Activated CD8-positive, alpha-beta memory T cell treated with anti-CD3 and anti-CD28 coated beads, Interleukin-2, amount 10 ng/mL, durations not matched to agents 7 days and 5 days (primary cell): ENCODE data around the gene PPP1R7. TPM values are rescaled to one million over a fixed set of nuclear protein-coding genes. Genes with fewer than 3 reads are reported as not detected.

Source experiments
- ATAC-seq: fragments of 150-1000 bp; cut with Tn5 transposase; one replicate; pipeline ENCODE4 v1.10.0; 2021; ENCODE audit warnings: moderate library complexity
- CTCF ChIA-PET: fragments of 350-600 bp; sonication (Branson Sonifier 250); formaldehyde crosslinking; loops from one replicate; lab custom pipeline; 2021; ENCODE audit warnings: antibody characterized with exemption; lab: Charles Lee
- DNase-seq: peaks from one replicate; pipeline ENCODE4 v3.0.0-alpha.2; 2020
- H3K27ac Mint-ChIP-seq: one replicate; pipeline ENCODE4 v1.8.0; 2021; ENCODE audit warnings: mild to moderate bottlenecking, mixed read lengths
- H3K27me3 Mint-ChIP-seq: one replicate; pipeline ENCODE4 v1.8.0; 2021; ENCODE audit warnings: mixed read lengths
- H3K36me3 Mint-ChIP-seq: one replicate; pipeline ENCODE4 v1.8.0; 2021; ENCODE audit warnings: mild to moderate bottlenecking, mixed read lengths
- H3K4me1 Mint-ChIP-seq: one replicate; pipeline ENCODE4 v1.8.0; 2021; ENCODE audit warnings: mixed read lengths
- H3K4me3 Mint-ChIP-seq: one replicate; pipeline ENCODE4 v1.8.0; 2021; ENCODE audit warnings: mild to moderate bottlenecking, moderate library complexity, mixed read lengths
- H3K9me3 Mint-ChIP-seq: one replicate; pipeline ENCODE4 v1.8.0; 2022; ENCODE audit warnings: low read depth, mixed read lengths
- total RNA-seq, 2 experiments: library from RNA; stranded (reverse); gene quantifications; one replicate each; pipeline ENCODE4 v1.2.3, GENCODE V29; 2021

PPP1R7 gene
- total RNA-seq, 2 experiments from 2014 or later = 86.4 to 99.5 TPM

GRCh38 chr2:241225545-241225944, 75.3 kb downstream of the PPP1R7 start:
- DNase-seq (no peak), ATAC-seq (no peak)
- H3K36me3 Mint-ChIP-seq = peaks cover 19% of the 10 kb centered on the region
- H3K4me1 Mint-ChIP-seq = peaks cover 9% of the 10 kb centered on the region
- H3K27ac Mint-ChIP-seq = no peak overlapping the region
- H3K4me3 Mint-ChIP-seq = no peak overlapping the region
- H3K27me3 Mint-ChIP-seq = no peaks in the 10 kb centered on the region
- CTCF ChIA-PET = no interaction called here
- H3K9me3 Mint-ChIP-seq = no peaks in the 10 kb centered on the region

- ATAC-seq = no peak
- peaks cover 20% of the 10 kb centered on the region for H3K36me3 Mint-ChIP-seq
- no peak for DNase-seq
- CTCF ChIA-PET = no interaction called here
- peaks cover 9% of the 10 kb centered on the region for H3K4me1 Mint-ChIP-seq
- no peaks in the 10 kb centered on the region for H3K27me3 Mint-ChIP-seq
- H3K27ac Mint-ChIP-seq = no peak overlapping the region
- no peaks in the 10 kb centered on the region for H3K9me3 Mint-ChIP-seq
- H3K4me3 Mint-ChIP-seq = no peak overlapping the region
These were observed 75.7 kb downstream of the PPP1R7 start for GRCh38 chr2:241225983-241226382.

GRCh38 chr2:241226723-241227572, 76.7 kb downstream of the PPP1R7 start:
- DNase-seq (no peak), ATAC-seq (no peak)
- Mint-ChIP-seq H3K27ac (no peak overlapping the region), H3K36me3 (peaks cover 25% of the 10 kb centered on the region), H3K4me3 (no peak overlapping the region), H3K27me3 (no peaks in the 10 kb centered on the region), H3K9me3 (no peaks in the 10 kb centered on the region), H3K4me1 (peaks cover 9% of the 10 kb centered on the region)
- CTCF ChIA-PET = no interaction called here

GRCh38 chr2:241227594-241227993, 77.3 kb downstream of the PPP1R7 start:
- CTCF ChIA-PET = no interaction called here
- peaks cover 9% of the 10 kb centered on the region for H3K4me1 Mint-ChIP-seq
- no peak overlapping the region for H3K4me3 Mint-ChIP-seq
- peaks cover 25% of the 10 kb centered on the region for H3K36me3 Mint-ChIP-seq
- H3K27me3 Mint-ChIP-seq = no peaks in the 10 kb centered on the region
- no peak overlapping the region for H3K27ac Mint-ChIP-seq
- H3K9me3 Mint-ChIP-seq = no peaks in the 10 kb centered on the region
- ATAC-seq = no peak
- DNase-seq = no peak

- H3K4me1 Mint-ChIP-seq = peaks cover 7% of the 10 kb centered on the region
- no peak for ATAC-seq
These were observed 78.0 kb downstream of the PPP1R7 start for GRCh38 chr2:241228081-241228859.

GRCh38 chr2:241228860-241229516, 78.7 kb downstream of the PPP1R7 start:
- Mint-ChIP-seq H3K27ac (no peak overlapping the region), H3K9me3 (no peaks in the 10 kb centered on the region), H3K36me3 (peaks cover 25% of the 10 kb centered on the region), H3K27me3 (no peaks in the 10 kb centered on the region), H3K4me1 (peaks cover 4% of the 10 kb centered on the region), H3K4me3 (no peak overlapping the region)
- CTCF ChIA-PET = interaction anchor here (1.2 kb wide), 1 partner anchor 10 kb away, joined by 3 read pairs; no protein-coding TSS in a partner anchor
- ATAC-seq = no peak
- DNase-seq = no peak

More at GRCh38 chr2:241228081-241228859, 78.0 kb downstream of the PPP1R7 start:
- Mint-ChIP-seq H3K27me3 (no peaks in the 10 kb centered on the region), H3K4me3 (no peak overlapping the region), H3K27ac (no peak overlapping the region), H3K9me3 (no peaks in the 10 kb centered on the region), H3K36me3 (peaks cover 25% of the 10 kb centered on the region)
- no peak for DNase-seq
- CTCF ChIA-PET = interaction anchor here (1.2 kb wide), 1 partner anchor 9 kb away, joined by 3 read pairs; no protein-coding TSS in a partner anchor

- no peak overlapping the region for H3K27ac Mint-ChIP-seq
- H3K4me1 Mint-ChIP-seq = peaks cover 4% of the 10 kb centered on the region
- peaks cover 31% of the 10 kb centered on the region for H3K36me3 Mint-ChIP-seq
- no peak overlapping the region for H3K4me3 Mint-ChIP-seq
- ATAC-seq (no peak), DNase-seq (no peak)
- CTCF ChIA-PET = no interaction called here
- H3K9me3 Mint-ChIP-seq = no peaks in the 10 kb centered on the region
- H3K27me3 Mint-ChIP-seq = no peaks in the 10 kb centered on the region
These were observed 79.5 kb downstream of the PPP1R7 start for GRCh38 chr2:241229563-241230401.

GRCh38 chr2:241230435-241230834, 80.2 kb downstream of the PPP1R7 start:
- no peaks in the 10 kb centered on the region for H3K9me3 Mint-ChIP-seq
- H3K36me3 Mint-ChIP-seq = peaks cover 34% of the 10 kb centered on the region
- DNase-seq = no peak
- no peaks in the 10 kb centered on the region for H3K27me3 Mint-ChIP-seq
- CTCF ChIA-PET = no interaction called here
- H3K4me3 Mint-ChIP-seq = no peak overlapping the region
- no peak for ATAC-seq
- H3K27ac Mint-ChIP-seq = no peak overlapping the region
- H3K4me1 Mint-ChIP-seq = peaks cover 4% of the 10 kb centered on the region

- Mint-ChIP-seq H3K4me3 (no peak overlapping the region), H3K4me1 (peaks cover 4% of the 10 kb centered on the region), H3K27ac (no peak overlapping the region), H3K27me3 (no peaks in the 10 kb centered on the region), H3K36me3 (peaks cover 32% of the 10 kb centered on the region), H3K9me3 (no peaks in the 10 kb centered on the region)
- CTCF ChIA-PET = interaction anchor here (1.7 kb wide), 1 partner anchor 14 kb away, joined by 4 read pairs; no protein-coding TSS in a partner anchor
- no peak for DNase-seq
- ATAC-seq = no peak
These were observed 82.7 kb downstream of the PPP1R7 start for GRCh38 chr2:241232736-241233575.
